Suprapubic skin (tissue), 4 donors: ENCODE data around the gene HLA-DOA.

Experiments used
- CTCF ChIP-seq, 2 donors: fragments of 200-600 bp in 1 of 2; fragments of 450-650 bp in 1 of 2; sonication (generic) in 1 of 2; IDR thresholded peaks; one replicate each; pipeline ENCODE4 v1.5.1; 2016 to 2019; ENCODE audit warnings: antibody characterized with exemption in 2 of 2, mild to moderate bottlenecking in 1 of 2, moderate library complexity in 1 of 2
- EP300 ChIP-seq: sonication (generic); formaldehyde crosslinking; IDR thresholded peaks from one replicate; pipeline ENCODE4 v1.6.1; 2017; ENCODE audit warnings: antibody characterized with exemption
- POLR2A ChIP-seq, 2 donors: fragments of 450-650 bp; IDR thresholded peaks; one replicate each; pipeline ENCODE4 v1.6.1; 2017; ENCODE audit warnings: antibody characterized with exemption in 2 of 2, mild to moderate bottlenecking in 2 of 2, moderate library complexity in 2 of 2
- POLR2AphosphoS5 ChIP-seq, 3 donors: sonication (generic); formaldehyde crosslinking; IDR thresholded peaks; one replicate each; pipeline ENCODE4 v1.6.1; 2017; ENCODE audit warnings: antibody characterized with exemption in 3 of 3

GRCh38 chr6:33013608-33014007 lies 4.2 kb upstream of the HLA-DOA start:
- TF ChIP-seq CTCF (IDR thresholded peaks at IDR 0.05) (no peak), POLR2AphosphoS5 (IDR thresholded peaks at IDR 0.05) (no peak), EP300 (no peak), POLR2A (IDR thresholded peaks at IDR 0.05) (no peak)
